GM10847 (cell line): ENCODE data around the gene MYD88.

Experiments
- POLR2A ChIP-seq: IDR thresholded peaks from 2 replicates; pipeline ENCODE4 v1.6.1; 2011; ENCODE audit not compliant: insufficient read length; ENCODE audit errors: extremely low read depth

The MYD88 gene

GRCh38 chr3:38163117-38163840 is 24.8 kb downstream of the MYD88 start:
- TF ChIP-seq POLR2A = no peak

GRCh38 chr3:38163841-38164642 is 25.6 kb downstream of the MYD88 start:
- no peak for TF ChIP-seq POLR2A

DNA sequence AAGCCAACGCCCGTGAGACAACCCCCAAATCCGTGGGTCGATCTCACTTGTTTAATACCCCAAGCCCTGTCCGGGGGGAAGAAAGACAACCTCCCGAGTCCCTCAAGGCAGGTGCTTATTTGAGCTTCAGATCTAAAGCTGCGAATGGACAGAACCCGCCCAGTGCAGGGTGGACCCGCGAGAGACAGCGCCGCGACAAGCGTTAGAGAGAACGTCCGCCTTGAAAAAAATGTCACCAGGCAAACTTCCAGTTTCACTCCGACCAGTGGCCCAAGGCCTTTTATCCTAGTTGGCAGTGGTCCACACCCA is 26.1 kb downstream of the MYD88 start:
- TF ChIP-seq POLR2A = no peak

GRCh38 chr3:38164952-38165721 is 26.7 kb downstream of the MYD88 start, which contains the start of gene OXSR1:
Gene OXSR1 (plus strand): TSS chr3:38165537. CDS start chr3:38165877, 340 bp downstream.
- TF ChIP-seq POLR2A = peak; percentile 78

GRCh38 chr3:38165722-38166387 is 27.4 kb downstream of the MYD88 start:
- TF ChIP-seq POLR2A = no peak

DNA sequence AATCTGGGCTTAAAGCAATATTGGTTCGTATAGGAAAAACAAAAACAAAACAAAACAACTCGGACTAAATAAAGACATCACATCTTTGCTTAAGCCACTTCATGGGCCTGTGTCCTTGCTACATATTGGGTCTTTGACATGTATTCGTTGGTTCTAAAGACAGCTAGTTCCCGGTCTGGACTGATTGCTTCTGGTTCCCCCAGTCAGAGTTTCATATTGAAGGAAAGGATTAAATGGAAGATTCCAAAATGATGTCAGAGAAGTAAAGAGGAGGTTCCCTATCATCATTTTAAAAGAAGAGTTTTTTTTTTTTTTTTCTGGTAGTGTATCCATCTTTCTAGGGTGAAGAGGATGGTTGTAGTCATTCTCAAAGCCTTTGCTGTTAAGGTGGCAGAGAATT is 29.1 kb downstream of the MYD88 start:
- TF ChIP-seq POLR2A = no peak

DNA sequence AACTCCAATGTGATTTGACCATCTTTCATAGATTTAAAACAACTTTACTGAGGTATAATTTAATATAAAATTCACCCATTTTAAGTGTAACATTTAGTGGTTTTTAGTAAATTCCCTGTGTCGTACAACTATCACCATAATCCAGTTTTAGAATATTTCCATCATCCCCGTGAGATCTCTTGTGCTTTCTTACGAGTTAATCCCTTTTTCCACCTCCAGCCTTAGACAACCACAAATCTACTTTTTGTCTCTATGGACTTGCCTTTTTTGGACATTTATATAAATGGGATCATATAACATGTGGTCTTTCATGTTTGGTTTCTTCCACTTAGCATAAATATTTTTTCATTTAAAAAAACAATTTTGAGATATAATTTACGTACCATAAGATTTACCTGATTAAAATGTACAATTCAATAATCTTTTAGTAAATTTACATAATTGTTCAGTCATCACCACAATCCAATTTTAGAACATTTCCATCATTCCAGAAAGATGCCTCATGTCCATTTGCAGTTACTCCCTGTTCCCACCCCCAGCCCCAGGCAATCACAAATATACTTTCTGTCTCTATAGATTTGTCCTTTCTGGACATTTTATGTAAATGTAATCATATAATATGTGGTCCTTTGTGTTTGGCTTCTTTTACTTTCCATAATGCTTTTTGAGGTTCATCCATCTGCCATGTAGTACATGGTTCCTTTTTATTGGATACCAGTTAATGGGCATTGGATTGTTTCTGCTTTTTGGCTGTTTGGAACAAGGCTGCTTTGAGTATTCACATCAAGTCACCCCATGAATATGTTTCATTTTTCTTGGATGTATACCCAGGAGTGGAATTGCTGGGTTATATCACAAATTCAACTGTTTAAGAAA is 29.9 kb downstream of the MYD88 start:
- TF ChIP-seq POLR2A = no peak

DNA sequence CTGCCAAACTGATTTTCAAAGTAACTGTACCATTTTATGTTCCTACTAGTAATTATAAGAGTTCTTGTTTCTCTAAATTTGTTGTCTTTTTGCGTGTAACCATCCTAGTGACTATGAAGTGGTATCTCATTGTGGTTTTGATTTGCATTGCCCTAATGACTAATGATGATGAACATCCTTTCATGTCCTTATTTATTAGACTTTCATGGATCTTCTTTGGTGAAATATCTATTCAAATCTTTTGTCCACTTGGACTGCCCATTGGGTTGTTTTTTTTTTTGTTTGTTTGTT is 30.5 kb downstream of the MYD88 start:
- no peak for TF ChIP-seq POLR2A

- no peak for TF ChIP-seq POLR2A
Measured at GRCh38 chr3:38170722-38171121, 32.3 kb downstream of the MYD88 start.

GRCh38 chr3:38171622-38172021 is 33.2 kb downstream of the MYD88 start:
- no peak for TF ChIP-seq POLR2A

- no peak for TF ChIP-seq POLR2A
Measured at GRCh38 chr3:38173834-38174418, 35.5 kb downstream of the MYD88 start.

- TF ChIP-seq POLR2A = no peak
Measured at GRCh38 chr3:38177181-38177580, 38.7 kb downstream of the MYD88 start.

GRCh38 chr3:38186781-38187180 is 48.3 kb downstream of the MYD88 start:
- TF ChIP-seq POLR2A = no peak

DNA sequence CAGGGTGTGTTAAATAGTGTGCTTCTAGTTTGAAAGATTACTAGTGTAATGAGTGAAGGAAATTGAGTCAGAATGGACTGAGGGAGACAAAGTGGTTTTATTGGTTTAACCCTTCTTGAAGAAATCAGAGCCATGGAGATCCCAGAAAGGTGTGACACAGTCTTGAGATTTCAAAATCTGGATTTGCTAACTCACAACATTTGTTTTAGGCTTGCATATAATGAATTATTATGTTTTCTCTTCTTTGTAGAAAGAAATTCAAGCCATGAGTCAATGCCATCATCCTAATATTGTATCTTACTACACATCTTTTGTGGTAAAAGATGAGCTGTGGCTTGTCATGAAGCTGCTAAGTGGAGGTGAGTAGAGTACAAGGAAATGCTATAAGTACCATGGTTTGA is 52.0 kb downstream of the MYD88 start:
- no peak for TF ChIP-seq POLR2A
